Vein endothelial cell (primary cell): Measurements from ENCODE around the gene HSPB7. TPM values are rescaled to one million over a fixed set of nuclear protein-coding genes. Genes with fewer than 3 reads are reported as not detected.

Experiments
- small RNA-seq: library from RNA; depleted of rRNA; stranded (forward); fragments of <200 nt; gene quantifications from one replicate; pipeline ENCODE3, GENCODE V24; 2012
- total RNA-seq: library from RNA; depleted of rRNA; stranded (reverse); fragments of >200 nt; gene quantifications from 2 replicates; pipeline ENCODE4 v1.2.3, GENCODE V29; 2012

The HSPB7 gene
- total RNA-seq, result under 0.01 TPM in 1 of 2 replicates, not detected in the other

GRCh38 chr1:16017461-16018303 lies at the start of gene HSPB7:
HSPB7 (minus strand) TSS chr1:16018043; CDS start chr1:16017963, 80 bp downstream.

GRCh38 chr1:16043521-16043920 lies 25.7 kb upstream of the HSPB7 start, which contains the start of gene CLCNKB:
CLCNKB (plus strand) TSS chr1:16043782; CDS start chr1:16044493, 711 bp downstream.

GRCh38 chr1:16021681-16022080 lies 3.8 kb upstream of the HSPB7 start, which contains the start of gene CLCNKA:
CLCNKA (plus strand) TSS chr1:16022036; CDS start chr1:16022620, 584 bp downstream.

GRCh38 chr1:15975805-15976680 lies 41.8 kb downstream of the HSPB7 start, which contains the start of gene ZBTB17:
ZBTB17 (minus strand) TSS chr1:15976101; CDS start chr1:15948495, 27,606 bp downstream.

Small RNA genes within 50 kb of the gene (small RNA-seq; reads per million reads assigned to genes)
- gene AL355994.1 (not detected), gene AL355994.5 (not detected)

Other genes starting within 250 kb of the HSPB7 start
- 1.6 and 1.8 TPM in 2 replicates for gene UQCRHL, start 210.4 kb downstream of the HSPB7 start, total RNA-seq
- gene SPEN, start 170.3 kb downstream of the HSPB7 start, total RNA-seq, result 33.0 and 34.6 TPM in 2 replicates
- gene ZBTB17, start 41.9 kb downstream of the HSPB7 start, total RNA-seq, result 30.1 and 41.5 TPM in 2 replicates
- not detected in 2 replicates for gene SRARP, start 13.8 kb downstream of the HSPB7 start, total RNA-seq
- gene CLCNKA, start 4.0 kb upstream of the HSPB7 start, total RNA-seq, result not detected in 2 replicates
- under 0.01 TPM in 1 of 2 replicates, not detected in the other for gene CLCNKB, start 25.7 kb upstream of the HSPB7 start, total RNA-seq
- gene FAM131C, start 55.6 kb upstream of the HSPB7 start, total RNA-seq, result 0.33 and 0.38 TPM in 2 replicates
- gene EPHA2, start 138.0 kb upstream of the HSPB7 start, total RNA-seq, result 158 and 218 TPM in 2 replicates
- gene ARHGEF19, start 194.6 kb upstream of the HSPB7 start, total RNA-seq, result 2.3 and 5.9 TPM in 2 replicates
- gene CPLANE2, start 219.1 kb upstream of the HSPB7 start, total RNA-seq, result 4.5 and 4.6 TPM in 2 replicates